Measurements from ENCODE around the gene TXLNA. TPM values are rescaled to one million over a fixed set of nuclear protein-coding genes. Genes with fewer than 3 reads are reported as not detected.

Gene TXLNA
- total and polyA plus RNA-seq, 12 donors = 7.5 to 28.9 (median 16.0) TPM

DNA sequence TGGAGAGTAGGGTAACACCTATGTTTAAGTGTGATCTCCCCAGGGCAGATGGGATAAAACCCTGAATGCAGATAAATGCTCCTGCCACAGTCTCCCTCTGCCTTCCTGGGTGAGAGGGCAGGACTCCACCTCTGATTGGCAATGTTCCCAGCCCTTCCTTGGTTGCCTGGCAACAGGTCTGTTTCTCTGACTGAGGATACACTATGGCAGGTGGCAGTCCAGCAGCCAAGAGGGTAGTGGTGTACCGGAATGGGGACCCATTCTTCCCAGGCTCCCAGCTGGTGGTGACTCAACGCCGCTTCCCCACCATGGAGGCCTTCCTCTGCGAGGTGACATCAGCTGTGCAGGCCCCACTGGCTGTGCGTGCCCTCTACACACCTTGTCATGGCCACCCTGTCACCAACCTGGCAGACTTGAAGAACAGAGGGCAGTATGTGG lies 29.4 kb downstream of the TXLNA start, which contains the start of gene DCDC2B:
DCDC2B (plus strand) TSS at position 199 of the 438 bp plus-strand sequence; CDS start at position 204, 5 bp downstream.
- H3K9me3 ChIP-seq = no peaks in the 10 kb centered on the region
- H3K27ac ChIP-seq = no peak within 1 kb of the TSS
- peaks cover 6 to 24% (median 17%) of the 10 kb centered on the region in 9 donors for H3K4me1 ChIP-seq
- ATAC-seq = peak in 4 of 8 donors; percentile 2 to 13 (median 4)
- no peak within 1 kb of the TSS for H3K4me3 ChIP-seq
- H3K36me3 ChIP-seq = peaks cover 0 to 14% (median 0%) of the 10 kb centered on the region in 9 donors
- TF ChIP-seq, protein P1, sequence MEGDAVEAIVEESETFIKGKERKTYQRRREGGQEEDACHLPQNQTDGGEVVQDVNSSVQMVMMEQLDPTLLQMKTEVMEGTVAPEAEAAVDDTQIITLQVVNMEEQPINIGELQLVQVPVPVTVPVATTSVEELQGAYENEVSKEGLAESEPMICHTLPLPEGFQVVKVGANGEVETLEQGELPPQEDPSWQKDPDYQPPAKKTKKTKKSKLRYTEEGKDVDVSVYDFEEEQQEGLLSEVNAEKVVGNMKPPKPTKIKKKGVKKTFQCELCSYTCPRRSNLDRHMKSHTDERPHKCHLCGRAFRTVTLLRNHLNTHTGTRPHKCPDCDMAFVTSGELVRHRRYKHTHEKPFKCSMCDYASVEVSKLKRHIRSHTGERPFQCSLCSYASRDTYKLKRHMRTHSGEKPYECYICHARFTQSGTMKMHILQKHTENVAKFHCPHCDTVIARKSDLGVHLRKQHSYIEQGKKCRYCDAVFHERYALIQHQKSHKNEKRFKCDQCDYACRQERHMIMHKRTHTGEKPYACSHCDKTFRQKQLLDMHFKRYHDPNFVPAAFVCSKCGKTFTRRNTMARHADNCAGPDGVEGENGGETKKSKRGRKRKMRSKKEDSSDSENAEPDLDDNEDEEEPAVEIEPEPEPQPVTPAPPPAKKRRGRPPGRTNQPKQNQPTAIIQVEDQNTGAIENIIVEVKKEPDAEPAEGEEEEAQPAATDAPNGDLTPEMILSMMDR (IDR thresholded peaks at IDR 0.05) = no peak
- no peaks in the 10 kb centered on the region for H3K27me3 ChIP-seq
- WGBS, 2 donors = 69 to 70% methylated on average over 5 of the region's 5 CpGs
- peak; percentile 29 to 52 for DNase-seq
- intact Hi-C loops (cut with DNase I) = no loop called here

DNA sequence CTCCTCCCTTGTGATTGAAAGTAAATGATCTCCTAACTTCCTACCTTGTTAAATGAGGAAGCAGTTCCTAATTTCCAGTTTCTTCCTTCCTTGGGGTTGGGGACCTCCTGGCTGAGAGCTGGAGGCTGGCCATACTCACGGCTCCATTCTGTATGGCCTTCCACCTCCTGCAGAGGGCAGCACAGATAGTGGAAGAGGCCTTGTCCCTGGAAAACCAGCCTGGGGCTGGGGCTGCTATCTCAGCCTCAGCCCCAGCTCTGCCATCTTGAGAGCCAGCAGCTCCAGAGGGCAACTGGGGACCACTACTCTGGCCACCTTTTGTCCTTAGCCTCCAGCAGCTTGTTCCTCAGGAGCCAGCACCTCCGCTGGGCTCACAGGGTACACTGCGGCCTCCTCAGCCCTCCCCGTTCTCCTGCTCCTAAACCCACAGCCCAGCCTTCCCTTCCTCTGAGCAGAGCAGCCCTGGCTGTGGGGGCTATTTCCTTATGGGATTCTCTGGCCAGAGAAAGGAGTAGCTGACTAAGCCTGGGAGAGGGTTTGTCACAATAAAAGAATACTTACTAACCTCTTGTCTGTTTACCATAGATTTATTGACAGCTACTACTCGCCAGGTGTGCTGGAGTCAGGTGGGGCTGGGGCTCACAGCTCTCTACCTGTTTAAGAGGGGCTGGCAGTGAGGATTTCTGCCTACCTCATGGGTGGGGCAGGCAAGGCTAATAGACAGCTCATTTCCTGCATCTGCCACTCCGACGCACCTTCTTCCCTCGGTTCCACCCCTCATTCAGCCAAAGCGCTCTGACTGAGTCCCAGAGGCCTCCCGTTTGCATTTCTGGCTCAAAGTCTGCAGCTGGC lies 36.4 kb downstream of the TXLNA start:
- Histone ChIP-seq H3K4me1 (peaks cover 2 to 20% (median 9%) of the 10 kb centered on the region in 9 donors), H3K27me3 (no peaks in the 10 kb centered on the region), H3K9me3 (no peaks in the 10 kb centered on the region), H3K36me3 (peaks cover 0 to 80% (median 14%) of the 10 kb centered on the region in 9 donors), H3K27ac (peak overlapping the region in 5 of 10 donors; percentile 11 to 41 (median 19)), H3K4me3 (no peak overlapping the region)
- 70 to 81% methylated on average over 10 of the region's 10 CpGs for WGBS, 2 donors
- ATAC-seq (peak; percentile 65 to 85 (median 78)), DNase-seq (peak; percentile 44 to 58)
- TF ChIP-seq, protein P1 (IDR thresholded peaks at IDR 0.05) = peak; percentile 41 to 85 (median 78)
- intact Hi-C loops (cut with DNase I) = loop anchor here in 3 of 10 donors (10.0 kb wide), 3 partner anchors 99 to 179 kb away; partner anchors contain the start of gene BSDC1 (in 1 of the 3)

DNA sequence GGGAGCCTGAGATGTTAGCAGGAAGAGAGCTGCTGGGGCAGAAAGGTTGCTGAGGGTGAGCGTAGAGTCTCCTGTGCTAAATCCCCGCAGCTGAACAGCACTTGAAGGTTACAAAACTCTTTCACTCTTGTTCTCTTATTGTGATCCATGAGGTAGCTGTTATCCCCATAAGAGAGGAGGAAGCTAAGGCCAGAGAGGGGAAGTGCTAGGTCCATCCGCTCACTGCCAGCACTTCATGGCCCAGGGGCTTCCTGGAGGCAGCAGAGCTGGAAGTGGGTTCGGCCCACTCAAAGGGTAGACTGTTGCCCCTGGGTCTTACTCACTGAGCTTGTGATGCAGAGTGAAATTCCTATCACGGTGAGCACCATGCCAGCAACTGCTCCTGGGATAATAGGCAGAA lies 37.1 kb downstream of the TXLNA start:
- Histone ChIP-seq H3K4me3 (no peak overlapping the region), H3K4me1 (peaks cover 2 to 27% (median 16%) of the 10 kb centered on the region in 9 donors), H3K27ac (no peak overlapping the region), H3K9me3 (no peaks in the 10 kb centered on the region), H3K27me3 (no peaks in the 10 kb centered on the region), H3K36me3 (peaks cover 0 to 80% (median 14%) of the 10 kb centered on the region in 9 donors)
- TF ChIP-seq, protein P1 (IDR thresholded peaks at IDR 0.05) = no peak
- WGBS, 2 donors = 90 to 95% methylated on average over 5 of the region's 5 CpGs
- intact Hi-C loops (cut with DNase I) = loop anchor here in 3 of 10 donors (10.0 kb wide), 3 partner anchors 98 to 178 kb away; partner anchors contain the start of gene BSDC1 (in 1 of the 3)
- no peak for DNase-seq
- ATAC-seq = no peak

DNA sequence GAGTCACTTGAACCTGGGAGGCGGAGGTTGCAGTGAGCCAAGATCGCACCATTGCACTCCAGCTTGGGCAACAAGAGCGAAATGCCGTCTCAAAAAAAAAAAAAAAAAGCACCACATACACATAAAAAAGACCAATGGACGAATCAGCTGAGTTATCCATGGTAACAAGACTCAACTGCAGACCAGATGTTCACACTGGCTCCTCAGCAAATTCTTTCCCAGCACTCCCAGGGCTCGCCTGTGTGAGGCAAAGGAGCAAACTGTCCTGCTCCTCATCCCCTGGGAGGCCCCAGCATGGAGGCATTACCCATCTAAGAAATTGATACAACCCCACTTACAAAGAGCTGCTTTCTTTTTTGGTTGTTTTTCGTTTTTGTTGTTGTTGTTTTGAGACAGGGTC lies 39.5 kb downstream of the TXLNA start:
- Histone ChIP-seq H3K27me3 (no peaks in the 10 kb centered on the region), H3K4me3 (no peak overlapping the region), H3K36me3 (peaks cover 0 to 72% (median 17%) of the 10 kb centered on the region in 9 donors), H3K4me1 (peaks cover 7 to 43% (median 30%) of the 10 kb centered on the region in 9 donors), H3K27ac (no peak overlapping the region), H3K9me3 (no peaks in the 10 kb centered on the region)
- no peak for DNase-seq
- 91% methylated on average over 7 of the region's 7 CpGs for WGBS, 2 donors
- TF ChIP-seq, protein P1 (IDR thresholded peaks at IDR 0.05) = no peak
- intact Hi-C loops (cut with DNase I) = loop anchor here in 3 of 10 donors (10.0 kb wide), 3 partner anchors 96 to 176 kb away; partner anchors contain the start of gene BSDC1 (in 1 of the 3)
- ATAC-seq = no peak
